DOHH2 (cell line): ENCODE results near the gene STUM.

ENCODE experiments used
- EZH2phosphoT487 ChIP-seq: fragments of 200-600 bp; sonication (generic); IDR thresholded peaks from 2 replicates; pipeline ENCODE4 v1.6.1; 2017; ENCODE audit warnings: borderline replicate concordance, mild to moderate bottlenecking, antibody characterized with exemption, low read length, moderate library complexity, mixed read lengths
- TF ChIP-seq, protein P1 (sequence below): fragments of 200-600 bp; sonication (generic); IDR thresholded peaks from one replicate; pipeline ENCODE4 v1.5.1; 2014; ENCODE audit warnings: antibody characterized with exemption, mild to moderate bottlenecking, low read depth, low read length; ENCODE audit not compliant: poor library complexity, severe bottlenecking

DNA sequence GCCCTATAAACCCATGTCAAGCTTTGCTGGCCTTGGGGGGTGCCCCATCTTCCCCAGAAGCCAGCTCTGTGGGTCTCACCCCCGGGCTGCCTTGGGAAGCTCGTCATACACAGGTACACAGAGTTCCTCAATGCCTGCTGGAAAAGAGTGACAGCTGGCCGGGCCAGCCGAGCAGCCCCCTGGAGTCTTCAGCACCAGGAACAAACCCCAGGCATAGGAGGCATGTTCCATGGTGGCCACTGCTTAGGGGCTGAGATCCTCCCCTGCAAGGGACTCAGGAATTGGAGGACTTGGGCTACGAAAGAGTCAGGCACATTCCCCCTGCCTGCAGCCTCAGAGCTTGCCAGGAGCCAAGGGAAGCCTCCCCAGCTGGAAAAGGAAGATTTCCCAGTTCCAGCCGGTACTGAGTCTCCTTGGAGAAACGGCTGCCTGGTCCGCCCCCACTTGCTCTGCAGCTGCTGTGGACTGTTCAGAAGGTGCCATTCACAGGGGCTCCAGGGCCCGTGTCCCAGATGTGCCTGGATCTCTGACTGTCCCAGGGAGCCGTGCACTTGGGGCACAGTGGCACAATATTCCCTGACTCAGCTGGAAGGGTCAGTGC lies 89.5 kb downstream of the STUM start:
- TF ChIP-seq, protein P1, sequence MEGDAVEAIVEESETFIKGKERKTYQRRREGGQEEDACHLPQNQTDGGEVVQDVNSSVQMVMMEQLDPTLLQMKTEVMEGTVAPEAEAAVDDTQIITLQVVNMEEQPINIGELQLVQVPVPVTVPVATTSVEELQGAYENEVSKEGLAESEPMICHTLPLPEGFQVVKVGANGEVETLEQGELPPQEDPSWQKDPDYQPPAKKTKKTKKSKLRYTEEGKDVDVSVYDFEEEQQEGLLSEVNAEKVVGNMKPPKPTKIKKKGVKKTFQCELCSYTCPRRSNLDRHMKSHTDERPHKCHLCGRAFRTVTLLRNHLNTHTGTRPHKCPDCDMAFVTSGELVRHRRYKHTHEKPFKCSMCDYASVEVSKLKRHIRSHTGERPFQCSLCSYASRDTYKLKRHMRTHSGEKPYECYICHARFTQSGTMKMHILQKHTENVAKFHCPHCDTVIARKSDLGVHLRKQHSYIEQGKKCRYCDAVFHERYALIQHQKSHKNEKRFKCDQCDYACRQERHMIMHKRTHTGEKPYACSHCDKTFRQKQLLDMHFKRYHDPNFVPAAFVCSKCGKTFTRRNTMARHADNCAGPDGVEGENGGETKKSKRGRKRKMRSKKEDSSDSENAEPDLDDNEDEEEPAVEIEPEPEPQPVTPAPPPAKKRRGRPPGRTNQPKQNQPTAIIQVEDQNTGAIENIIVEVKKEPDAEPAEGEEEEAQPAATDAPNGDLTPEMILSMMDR, result no peak
- TF ChIP-seq EZH2phosphoT487, result no peak
